OCI-LY3 (cell line): ENCODE results near the gene CFAP97D2.
"Not testable (repeated sequence)": the region's sequence is repeated elsewhere in the genome, so short reads cannot be mapped to it uniquely, and the experiment has no call there.

ENCODE experiments used
- H2AFZ ChIP-seq: fragments of 200-600, 300-600 bp; shearing (Covaris generic); 2 replicates; pipeline ENCODE4 v1.6.0; 2014; ENCODE audit warnings: antibody characterized with exemption, low read depth, low read length
- H3K27ac ChIP-seq: fragments of 200-600, 300-600 bp; sonication (generic); 2 replicates; pipeline ENCODE4 v1.5.1; 2014; ENCODE audit warnings: mild to moderate bottlenecking, low read length, moderate library complexity, mixed read lengths
- H3K27me3 ChIP-seq: fragments of 200-600, 300-600 bp; sonication (generic); 2 replicates; pipeline ENCODE4 v1.6.1; 2014; ENCODE audit warnings: low read depth, low read length, mixed read lengths
- H3K36me3 ChIP-seq: fragments of 200-600, 300-600 bp; sonication (generic); replicated peaks from 2 replicates; pipeline ENCODE3; 2014; ENCODE audit warnings: low read depth, low read length, mixed read lengths
- H3K4me1 ChIP-seq: fragments of 300-600, 200-600 bp; sonication (generic); 2 replicates; pipeline ENCODE4 v1.6.1; 2014; ENCODE audit warnings: low read length, mixed read lengths
- H3K4me2 ChIP-seq: fragments of 200-600, 300-600 bp; sonication (generic); 2 replicates; pipeline ENCODE4 v1.6.1; 2014; ENCODE audit warnings: low read length, mixed read lengths
- H3K4me3 ChIP-seq: fragments of 300-600, 200-600 bp; sonication (generic); 2 replicates; pipeline ENCODE4 v1.5.1; 2014; ENCODE audit warnings: antibody characterized with exemption, mild to moderate bottlenecking, low read length, moderate library complexity
- H3K79me2 ChIP-seq: fragments of 300-600, 200-600 bp; shearing (Covaris generic); 2 replicates; pipeline ENCODE4 v1.6.1; 2014; ENCODE audit warnings: mild to moderate bottlenecking, low read length, mixed read lengths
- H3K9ac ChIP-seq: fragments of 300-600, 200-600 bp; shearing (Covaris generic); 2 replicates; pipeline ENCODE4 v1.6.0; 2014; ENCODE audit warnings: mild to moderate bottlenecking, low read length, moderate library complexity
- H3K9me3 ChIP-seq: fragments of 200-600, 300-600 bp; shearing (Covaris generic); 2 replicates; pipeline ENCODE4 v1.6.1; 2014; ENCODE audit warnings: low read length, mixed read lengths; ENCODE audit not compliant: insufficient read depth
- H4K20me1 ChIP-seq: fragments of 200-600, 300-600 bp; sonication (generic); 2 replicates; pipeline ENCODE4 v1.6.1; 2016; ENCODE audit warnings: low read length, mixed read lengths; ENCODE audit not compliant: insufficient read depth
- EZH2phosphoT487 ChIP-seq: fragments of 200-600 bp; shearing (Covaris generic); IDR thresholded peaks from 2 replicates; pipeline ENCODE4 v1.6.1; 2018; ENCODE audit warnings: antibody characterized with exemption, mixed run types, low read depth
- TF ChIP-seq, protein P1 (sequence below): fragments of 200-600, 300-600 bp; sonication (generic); IDR thresholded peaks from 2 replicates; pipeline ENCODE4 v1.5.1; 2014; ENCODE audit warnings: antibody characterized with exemption, low read length, low read depth

The CFAP97D2 gene

DNA sequence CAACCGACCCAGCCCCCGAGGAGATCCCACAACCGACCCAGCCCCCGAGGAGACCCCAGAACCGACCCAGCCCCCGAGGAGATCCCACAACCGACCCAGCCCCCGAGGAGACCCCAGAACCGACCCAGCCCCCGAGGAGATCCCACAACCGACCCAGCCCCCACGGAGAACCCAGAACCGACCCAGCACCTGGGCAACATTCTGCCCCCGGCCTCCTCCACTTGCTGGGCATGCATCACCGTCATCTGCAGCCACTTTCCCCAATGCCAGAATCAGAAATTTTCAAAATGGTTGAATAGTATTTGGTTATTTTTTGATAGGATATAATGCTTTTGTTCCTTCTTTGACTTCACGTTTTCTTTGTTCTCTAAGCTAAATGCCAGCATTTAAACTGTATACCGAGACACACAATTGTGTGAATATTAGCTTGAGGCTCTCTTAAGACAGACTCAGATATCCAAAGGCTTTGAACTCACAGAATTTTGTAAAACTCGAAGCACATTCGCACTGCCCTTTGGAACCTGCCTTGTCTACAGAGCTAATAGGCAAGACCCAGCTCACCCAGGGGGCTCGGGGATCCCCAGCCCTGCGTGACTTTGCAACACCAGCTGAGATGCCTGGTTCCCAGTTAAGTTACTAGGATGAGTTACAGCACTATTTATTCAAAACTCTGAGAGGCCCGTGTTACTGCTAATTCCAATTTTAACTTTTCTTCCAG, 31.1 kb upstream of the CFAP97D2 start:
- Histone ChIP-seq H3K36me3 (no peaks in the 10 kb centered on the region), H3K4me3 (no peak overlapping the region), H3K4me1 (peaks cover 10% of the 10 kb centered on the region), H3K9ac (no peak overlapping the region), H4K20me1 (peaks cover 6% of the 10 kb centered on the region; the same call in 1 of the 2 replicates), H3K4me2 (no peak overlapping the region), H3K27me3 (peaks cover 49% of the 10 kb centered on the region), H2AFZ (no peak overlapping the region), H3K79me2 (no peaks in the 10 kb centered on the region), H3K9me3 (no peaks in the 10 kb centered on the region), H3K27ac (no peak overlapping the region)
- TF ChIP-seq, protein P1, sequence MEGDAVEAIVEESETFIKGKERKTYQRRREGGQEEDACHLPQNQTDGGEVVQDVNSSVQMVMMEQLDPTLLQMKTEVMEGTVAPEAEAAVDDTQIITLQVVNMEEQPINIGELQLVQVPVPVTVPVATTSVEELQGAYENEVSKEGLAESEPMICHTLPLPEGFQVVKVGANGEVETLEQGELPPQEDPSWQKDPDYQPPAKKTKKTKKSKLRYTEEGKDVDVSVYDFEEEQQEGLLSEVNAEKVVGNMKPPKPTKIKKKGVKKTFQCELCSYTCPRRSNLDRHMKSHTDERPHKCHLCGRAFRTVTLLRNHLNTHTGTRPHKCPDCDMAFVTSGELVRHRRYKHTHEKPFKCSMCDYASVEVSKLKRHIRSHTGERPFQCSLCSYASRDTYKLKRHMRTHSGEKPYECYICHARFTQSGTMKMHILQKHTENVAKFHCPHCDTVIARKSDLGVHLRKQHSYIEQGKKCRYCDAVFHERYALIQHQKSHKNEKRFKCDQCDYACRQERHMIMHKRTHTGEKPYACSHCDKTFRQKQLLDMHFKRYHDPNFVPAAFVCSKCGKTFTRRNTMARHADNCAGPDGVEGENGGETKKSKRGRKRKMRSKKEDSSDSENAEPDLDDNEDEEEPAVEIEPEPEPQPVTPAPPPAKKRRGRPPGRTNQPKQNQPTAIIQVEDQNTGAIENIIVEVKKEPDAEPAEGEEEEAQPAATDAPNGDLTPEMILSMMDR, result no peak
- TF ChIP-seq EZH2phosphoT487, result no peak

DNA sequence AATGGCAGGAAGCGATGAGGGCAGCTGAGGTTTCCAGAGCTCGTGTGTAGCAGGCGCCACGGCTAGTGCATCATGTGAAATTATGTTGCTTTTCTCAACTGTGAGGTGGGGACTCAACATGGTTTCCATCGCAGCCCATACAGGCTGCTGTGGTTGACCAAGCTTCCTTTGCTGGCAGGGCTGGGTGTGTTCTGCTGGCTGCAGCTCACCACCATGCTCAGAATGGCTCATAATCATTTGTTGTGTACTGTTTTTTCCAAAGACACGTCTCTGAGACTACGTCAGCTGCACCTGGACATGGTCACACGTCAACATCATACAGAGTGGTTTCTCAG, 30.6 kb upstream of the CFAP97D2 start:
- H4K20me1 ChIP-seq, result peaks cover 6% of the 10 kb centered on the region; the same call in 1 of the 2 replicates
- H3K4me3 ChIP-seq, result no peak overlapping the region
- H3K9me3 ChIP-seq, result no peaks in the 10 kb centered on the region
- H3K4me1 ChIP-seq, result peaks cover 10% of the 10 kb centered on the region
- H3K27me3 ChIP-seq, result peaks cover 49% of the 10 kb centered on the region
- no peaks in the 10 kb centered on the region for H3K36me3 ChIP-seq
- no peaks in the 10 kb centered on the region for H3K79me2 ChIP-seq
- H3K27ac ChIP-seq, result no peak overlapping the region
- H3K4me2 ChIP-seq, result no peak overlapping the region
- no peak for TF ChIP-seq EZH2phosphoT487
- TF ChIP-seq, protein P1, result no peak
- no peak overlapping the region for H3K9ac ChIP-seq
- no peak overlapping the region for H2AFZ ChIP-seq

GRCh38 chr13:114148886-114149285, 30.2 kb upstream of the CFAP97D2 start:
- H4K20me1 ChIP-seq, H3K4me2 ChIP-seq, H3K9ac ChIP-seq, H3K27ac ChIP-seq, H3K9me3 ChIP-seq, H3K36me3 ChIP-seq, H2AFZ ChIP-seq, H3K79me2 ChIP-seq, H3K4me3 ChIP-seq: not testable (repeated sequence)
- peaks cover 10% of the 10 kb centered on the region for H3K4me1 ChIP-seq
- peaks cover 49% of the 10 kb centered on the region for H3K27me3 ChIP-seq

DNA sequence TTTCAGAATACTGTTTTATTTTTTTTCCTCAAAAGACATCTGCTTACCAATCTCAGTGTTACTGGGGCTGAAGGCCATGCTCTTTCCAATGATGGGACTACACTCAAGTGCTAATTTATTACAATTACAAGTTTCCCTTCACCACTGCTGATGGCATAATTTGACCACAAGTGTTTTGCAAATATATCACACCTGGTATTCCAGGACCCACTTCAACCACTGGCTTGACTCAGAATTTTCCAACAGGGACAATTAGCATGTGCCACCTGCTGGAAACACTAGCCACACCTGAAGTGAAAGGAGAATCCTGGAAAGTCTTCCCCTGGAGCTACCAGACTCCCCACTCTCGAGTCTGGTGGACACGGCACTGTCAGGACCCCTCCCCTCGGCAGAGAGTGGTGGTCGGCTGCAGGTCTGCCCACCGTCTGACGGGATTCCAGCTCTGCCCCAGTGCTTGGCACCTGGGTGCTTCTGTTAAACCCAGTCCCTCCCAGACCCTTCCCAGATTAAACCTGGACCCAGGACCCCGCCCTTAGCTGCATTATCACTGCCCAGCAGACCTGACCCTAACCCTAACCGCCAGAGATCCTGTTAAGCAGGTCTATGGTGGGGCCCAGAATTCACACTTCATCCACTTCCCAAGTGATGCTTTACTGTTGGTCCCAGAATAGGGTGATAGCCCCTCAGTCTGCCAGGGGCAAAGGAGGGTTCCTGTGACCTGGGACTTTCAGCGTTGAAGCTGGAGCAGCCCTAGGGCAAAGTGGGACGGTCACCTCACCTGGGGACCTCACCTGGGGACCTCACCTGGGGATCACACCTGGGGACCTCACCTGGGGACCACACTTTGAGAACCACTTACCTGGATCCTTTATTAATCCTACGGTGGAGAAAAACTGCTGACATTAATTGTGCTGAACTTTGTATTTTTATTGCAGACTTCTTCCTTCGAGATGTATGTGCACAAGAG, 29.0 kb upstream of the CFAP97D2 start:
- H3K79me2 ChIP-seq, result no peaks in the 10 kb centered on the region
- H3K27ac ChIP-seq, result no peak overlapping the region
- TF ChIP-seq EZH2phosphoT487, result no peak
- TF ChIP-seq, protein P1, result no peak
- peaks cover 10% of the 10 kb centered on the region for H3K4me1 ChIP-seq
- no peak overlapping the region for H3K4me3 ChIP-seq
- no peaks in the 10 kb centered on the region for H3K36me3 ChIP-seq
- H3K4me2 ChIP-seq, result no peak overlapping the region
- H2AFZ ChIP-seq, result no peak overlapping the region
- 0 out of 2 replicates have a peak, but pooled peaks cover 5% of the 10 kb centered on the region for H4K20me1 ChIP-seq
- H3K9ac ChIP-seq, result no peak overlapping the region
- H3K9me3 ChIP-seq, result no peaks in the 10 kb centered on the region
- H3K27me3 ChIP-seq, result peaks cover 38% of the 10 kb centered on the region
